HEK293T (cell line): ENCODE measurements around the gene OSBPL3.

ENCODE experiments used
- CTCF ChIA-PET: fragments of 350-600 bp; formaldehyde crosslinking; extraction: SDS; loops from one replicate; lab custom pipeline; 2021; ENCODE audit warnings: antibody characterized with exemption, inconsistent platforms; lab: Yijun Ruan, JAX
- POLR2A ChIA-PET: fragments of 350-600 bp; formaldehyde crosslinking; extraction: SDS; loops from one replicate; lab custom pipeline; 2020; ENCODE audit warnings: antibody characterized with exemption, inconsistent platforms; lab: Yijun Ruan, JAX
- DNase-seq: peaks from one replicate; pipeline ENCODE4 v3.0.0; 2012; ENCODE audit warnings: mixed read lengths; ENCODE audit errors: extremely low spot score
- ARNT ChIP-seq: fragments of 450-650 bp; IDR thresholded peaks from 2 replicates; pipeline ENCODE4 v1.6.1; 2017; ENCODE audit warnings: mild to moderate bottlenecking
- BHLHE40 ChIP-seq: fragments of 450-650 bp; IDR thresholded peaks from 2 replicates; pipeline ENCODE4 v1.6.1; 2016; ENCODE audit warnings: mild to moderate bottlenecking, moderate library complexity, borderline replicate concordance
- CTBP1 ChIP-seq: fragments of 450-650 bp; IDR thresholded peaks from 2 replicates; pipeline ENCODE4 v1.6.1; 2016; ENCODE audit warnings: borderline replicate concordance
- ELF4 ChIP-seq: fragments of 450-650 bp; IDR thresholded peaks from 2 replicates; pipeline ENCODE4 v1.6.1; 2017; ENCODE audit warnings: antibody characterized with exemption
- FOXA1 ChIP-seq: fragments of 450-650 bp; IDR thresholded peaks from 2 replicates; pipeline ENCODE4 v1.6.1; 2016; ENCODE audit warnings: mild to moderate bottlenecking
- FOXK2 ChIP-seq: fragments of 450-650 bp; IDR thresholded peaks from 2 replicates; pipeline ENCODE4 v1.6.1; 2016; ENCODE audit warnings: mild to moderate bottlenecking
- FOXM1 ChIP-seq: fragments of 450-650 bp; IDR thresholded peaks from 2 replicates; pipeline ENCODE4 v1.6.1; 2017; ENCODE audit warnings: mild to moderate bottlenecking, borderline replicate concordance
- HDGF ChIP-seq: fragments of 450-650 bp; IDR thresholded peaks from 2 replicates; pipeline ENCODE4 v1.6.1; 2017; ENCODE audit warnings: antibody characterized with exemption, borderline replicate concordance
- L3MBTL2 ChIP-seq: fragments of 450-650 bp; conservative IDR thresholded peaks from 2 replicates; pipeline ENCODE4 v1.6.1; 2016; ENCODE audit warnings: mild to moderate bottlenecking
- LEF1 ChIP-seq: fragments of 450-650 bp; IDR thresholded peaks from 2 replicates; pipeline ENCODE4 v1.6.1; 2017; ENCODE audit warnings: mild to moderate bottlenecking, borderline replicate concordance
- NFRKB ChIP-seq: fragments of 450-650 bp; IDR thresholded peaks from 2 replicates; pipeline ENCODE4 v1.6.1; 2016; ENCODE audit warnings: mild to moderate bottlenecking, moderate library complexity
- SP1 ChIP-seq: fragments of 450-650 bp; IDR thresholded peaks from 2 replicates; pipeline ENCODE4 v1.6.1; 2017
- SUZ12 ChIP-seq: fragments of 450-650 bp; IDR thresholded peaks from 2 replicates; pipeline ENCODE4 v1.6.1; 2016; ENCODE audit warnings: mild to moderate bottlenecking
- TARDBP ChIP-seq: fragments of 450-650 bp; IDR thresholded peaks from 2 replicates; pipeline ENCODE4 v1.6.1; 2016
- ZNF384 ChIP-seq: fragments of 450-650 bp; IDR thresholded peaks from 2 replicates; pipeline ENCODE4 v1.6.1; 2016
- TF ChIP-seq, protein P1 (sequence below): fragments of 450-650 bp; IDR thresholded peaks from 2 replicates; pipeline ENCODE4 v1.6.1; 2016

OSBPL3 gene

GRCh38 chr7:24956021-24956420, 24.0 kb downstream of the OSBPL3 start:
- ChIA-PET POLR2A (no interaction called here), CTCF (interaction anchor here (1.1 kb wide), 1 partner anchor 137 kb away, joined by 3 read pairs; no protein-coding TSS in a partner anchor)
- TF ChIP-seq HDGF (no peak), ARNT (no peak), SP1 (no peak), FOXM1 (no peak), NFRKB (no peak), ZNF384 (no peak)
- DNase-seq: no peak

- ChIA-PET CTCF (interaction anchor here (1.1 kb wide), 1 partner anchor 138 kb away, joined by 3 read pairs; no protein-coding TSS in a partner anchor), POLR2A (no interaction called here)
- DNase-seq: no peak
- TF ChIP-seq L3MBTL2: no peak
- no peak for TF ChIP-seq TARDBP
- no peak for TF ChIP-seq ZNF384
- no peak for TF ChIP-seq HDGF
- no peak for TF ChIP-seq NFRKB
- TF ChIP-seq BHLHE40: no peak
Measured at GRCh38 chr7:24955313-24955712, 24.7 kb downstream of the OSBPL3 start.

DNA sequence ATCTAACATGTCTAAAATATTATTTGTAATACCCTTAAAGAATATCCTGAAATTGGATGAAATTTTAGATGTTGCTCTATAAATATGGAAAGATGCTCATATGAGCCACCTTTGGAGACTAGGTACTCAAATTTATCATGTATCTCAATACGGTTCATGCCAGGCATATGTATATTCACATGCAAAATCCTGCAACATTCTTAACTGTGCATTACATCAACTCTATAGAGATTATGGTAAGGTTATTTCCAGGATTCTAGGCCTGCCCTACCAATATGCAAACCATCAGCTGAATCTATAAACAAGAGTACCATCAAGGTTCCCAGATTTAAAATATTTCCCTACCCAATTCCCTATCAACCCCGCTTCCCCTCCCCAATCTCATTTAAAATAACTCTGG, 27.5 kb downstream of the OSBPL3 start:
- ChIA-PET CTCF (no interaction called here), POLR2A (no interaction called here)
- TF ChIP-seq, protein P1, sequence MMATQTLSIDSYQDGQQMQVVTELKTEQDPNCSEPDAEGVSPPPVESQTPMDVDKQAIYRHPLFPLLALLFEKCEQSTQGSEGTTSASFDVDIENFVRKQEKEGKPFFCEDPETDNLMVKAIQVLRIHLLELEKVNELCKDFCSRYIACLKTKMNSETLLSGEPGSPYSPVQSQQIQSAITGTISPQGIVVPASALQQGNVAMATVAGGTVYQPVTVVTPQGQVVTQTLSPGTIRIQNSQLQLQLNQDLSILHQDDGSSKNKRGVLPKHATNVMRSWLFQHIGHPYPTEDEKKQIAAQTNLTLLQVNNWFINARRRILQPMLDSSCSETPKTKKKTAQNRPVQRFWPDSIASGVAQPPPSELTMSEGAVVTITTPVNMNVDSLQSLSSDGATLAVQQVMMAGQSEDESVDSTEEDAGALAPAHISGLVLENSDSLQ: no peak
- TF ChIP-seq LEF1: no peak
- no peak for TF ChIP-seq SUZ12
- no peak for TF ChIP-seq L3MBTL2
- TF ChIP-seq SP1: no peak
- no peak for TF ChIP-seq HDGF
- no peak for TF ChIP-seq FOXA1
- TF ChIP-seq ELF4: no peak
- TF ChIP-seq FOXK2: no peak
- TF ChIP-seq CTBP1: no peak
- TF ChIP-seq FOXM1: no peak
- no peak for TF ChIP-seq NFRKB
- TF ChIP-seq ARNT: no peak
- no peak for TF ChIP-seq TARDBP
- TF ChIP-seq BHLHE40: no peak
- no peak for TF ChIP-seq ZNF384
- DNase-seq: no peak

DNA sequence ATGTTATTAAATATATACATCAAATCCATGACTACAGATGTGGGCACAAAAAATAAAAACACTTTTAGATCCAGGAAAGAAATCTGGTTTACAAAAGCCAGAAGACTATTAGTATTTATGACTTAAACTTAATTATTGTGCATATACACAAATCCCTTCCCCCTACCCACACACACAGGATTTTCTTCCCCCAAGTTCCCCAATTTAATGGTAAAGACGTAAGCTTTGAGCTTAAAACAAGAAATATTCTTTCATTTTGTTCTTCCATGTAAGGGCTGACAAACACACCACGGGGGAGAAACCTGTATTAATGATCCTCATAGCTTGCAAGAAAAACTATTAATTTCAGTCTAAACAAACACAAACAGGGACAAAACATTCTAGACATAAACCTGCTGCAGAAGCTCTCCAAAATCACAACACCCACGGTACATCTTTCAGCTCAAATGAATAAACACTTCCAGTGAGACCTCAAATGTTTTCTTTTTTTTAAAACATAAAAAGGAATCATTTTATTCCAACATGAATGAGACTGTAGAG, 28.5 kb downstream of the OSBPL3 start:
- no peak for DNase-seq
- ChIA-PET CTCF (interaction anchor here (1.4 kb wide), 1 partner anchor 131 kb away, joined by 3 read pairs; no protein-coding TSS in a partner anchor), POLR2A (no interaction called here)
- no peak for TF ChIP-seq LEF1
- TF ChIP-seq TARDBP: no peak
- TF ChIP-seq FOXM1: no peak
- TF ChIP-seq ARNT: no peak
- no peak for TF ChIP-seq FOXA1
- TF ChIP-seq HDGF: no peak
- no peak for TF ChIP-seq SUZ12
- TF ChIP-seq SP1: no peak
- no peak for TF ChIP-seq BHLHE40
- no peak for TF ChIP-seq CTBP1
- TF ChIP-seq, protein P1: no peak
- TF ChIP-seq ELF4: no peak
- no peak for TF ChIP-seq NFRKB
- no peak for TF ChIP-seq L3MBTL2
- no peak for TF ChIP-seq ZNF384

GRCh38 chr7:24949884-24950283, 30.1 kb downstream of the OSBPL3 start:
- CTCF ChIA-PET: no interaction called here
- TF ChIP-seq BHLHE40 (no peak), SP1 (no peak), ZNF384 (no peak), TARDBP (no peak), L3MBTL2 (no peak), LEF1 (no peak), FOXA1 (no peak), FOXM1 (no peak), ELF4 (no peak), CTBP1 (no peak), FOXK2 (no peak)
- TF ChIP-seq, protein P1: no peak

GRCh38 chr7:24948739-24949138, 31.2 kb downstream of the OSBPL3 start:
- ChIA-PET CTCF (no interaction called here), POLR2A (no interaction called here)
- no peak for DNase-seq
- TF ChIP-seq FOXA1 (no peak), NFRKB (no peak), BHLHE40 (no peak), TARDBP (no peak), HDGF (no peak), ELF4 (no peak)
- TF ChIP-seq, protein P1: no peak

More at GRCh38 chr7:24949884-24950283, 30.1 kb downstream of the OSBPL3 start:
- POLR2A ChIA-PET: no interaction called here
- no peak for DNase-seq
